DLD1 (cell line): ENCODE results near the gene RAN.
"Not testable (repeated sequence)": the region's sequence is repeated elsewhere in the genome, so short reads cannot be mapped to it uniquely, and the experiment has no call there.

Source experiments
- in situ Hi-C: cut with HindIII; loops from 2 replicates; pipeline ENCODE4 v1.10.0; 2017; ENCODE audit warnings: low sequenced_read_pairs

RAN gene

GRCh38 chr12:130878193-130879185, 6.6 kb downstream of the RAN start:
- in situ Hi-C loops, result no loop called here

DNA sequence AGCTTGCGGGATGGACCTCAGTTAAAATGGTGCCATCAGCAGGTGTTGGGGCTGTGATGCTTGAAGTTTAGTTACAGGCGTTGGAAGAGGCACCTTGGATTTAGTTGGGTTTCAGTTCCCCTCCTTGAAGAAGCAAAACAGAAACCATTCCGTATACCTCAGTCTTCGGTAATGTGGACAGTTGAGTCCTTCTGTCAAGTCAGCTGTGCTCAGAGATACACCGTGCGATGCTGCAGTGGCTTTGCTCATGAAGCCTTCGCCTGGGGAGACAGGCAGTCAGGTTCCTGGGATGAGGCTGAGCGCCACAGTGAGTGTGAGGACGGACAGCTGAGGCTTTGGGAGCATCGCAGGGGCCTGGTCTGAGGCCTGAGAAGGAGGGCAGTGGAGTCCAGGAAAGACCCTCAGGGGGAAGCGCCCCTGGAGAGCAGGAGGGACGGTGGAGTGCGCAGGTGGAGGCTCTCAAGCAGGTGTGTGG, 7.4 kb downstream of the RAN start:
- in situ Hi-C loops, result no loop called here

GRCh38 chr12:130879781-130880389, 8.0 kb downstream of the RAN start:
- in situ Hi-C loops, result no loop called here

- in situ Hi-C loops, result no loop called here
Measured at GRCh38 chr12:130880411-130880885, 8.6 kb downstream of the RAN start.

DNA sequence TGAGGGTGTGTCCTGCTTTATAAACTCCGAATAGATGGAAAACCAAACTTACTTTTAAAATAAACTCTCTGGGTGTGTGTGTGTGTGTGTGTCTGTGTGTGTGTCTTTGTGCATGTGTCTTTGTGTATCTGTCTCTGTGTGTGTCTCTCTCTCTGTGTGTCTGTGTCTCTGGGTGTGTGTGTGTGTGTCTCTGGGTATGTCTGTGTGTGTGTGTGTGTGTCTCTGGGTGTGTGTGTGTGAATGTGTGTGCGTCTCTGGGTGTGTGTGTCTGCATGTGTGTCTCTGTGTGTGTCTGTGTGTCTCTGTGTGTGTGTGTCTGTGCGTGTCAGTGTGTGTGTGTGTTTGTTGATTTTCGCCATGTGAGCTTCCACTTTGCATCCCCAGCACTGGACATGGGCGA, 9.2 kb downstream of the RAN start:
- in situ Hi-C loops, result no loop called here

GRCh38 chr12:130881548-130881947, 9.7 kb downstream of the RAN start:
- in situ Hi-C loops, result no loop called here

GRCh38 chr12:130887190-130887589, 15.3 kb downstream of the RAN start:
- in situ Hi-C loops, result not testable (repeated sequence)

GRCh38 chr12:130904064-130904463, 32.2 kb downstream of the RAN start:
- in situ Hi-C loops, result no loop called here

DNA sequence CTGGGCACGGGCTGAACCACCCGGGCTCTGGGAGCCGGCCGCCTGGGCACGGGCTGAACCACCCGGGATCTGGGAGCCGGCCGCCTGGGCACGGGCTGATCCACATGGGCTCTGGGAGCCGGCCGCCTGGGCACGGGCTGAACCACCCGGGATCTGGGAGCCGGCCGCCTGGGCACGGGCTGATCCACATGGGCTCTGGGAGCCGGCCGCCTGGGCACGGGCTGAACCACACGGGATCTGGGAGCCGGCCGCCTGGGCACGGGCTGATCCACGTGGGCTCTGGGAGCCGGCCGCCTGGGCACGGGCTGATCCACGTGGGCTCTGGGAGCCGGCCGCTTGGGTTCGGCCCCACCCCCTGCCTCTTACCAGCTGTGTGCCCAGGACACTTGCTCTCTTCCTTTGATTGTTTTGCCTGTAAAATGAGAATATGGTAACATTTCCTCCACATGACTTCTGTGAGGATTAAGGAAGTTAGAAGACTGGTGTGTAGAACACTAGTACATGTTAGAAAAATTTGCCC, 33.1 kb downstream of the RAN start:
- in situ Hi-C loops, result not testable (repeated sequence)

- in situ Hi-C loops, result no loop called here
Measured at GRCh38 chr12:130909111-130909510, 37.2 kb downstream of the RAN start.

DNA sequence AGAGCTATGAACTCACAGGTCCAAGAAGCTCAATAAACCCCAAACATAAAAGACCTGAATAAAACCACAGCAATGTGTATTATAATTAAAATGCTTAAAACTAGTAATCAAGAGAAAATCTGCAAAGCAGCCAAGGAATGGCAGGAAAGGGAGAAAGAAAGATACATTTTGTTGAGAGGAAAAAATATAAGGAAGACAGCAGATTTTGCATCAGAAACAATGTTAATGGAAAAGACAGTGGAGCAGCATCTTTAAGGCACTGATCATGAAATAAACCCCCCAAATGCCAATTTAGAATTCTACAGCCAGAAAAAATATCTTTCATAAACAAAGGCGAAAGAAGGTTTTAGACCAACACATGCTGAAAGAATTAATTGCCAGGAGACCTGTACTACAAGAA, 39.3 kb downstream of the RAN start:
- in situ Hi-C loops, result no loop called here

DNA sequence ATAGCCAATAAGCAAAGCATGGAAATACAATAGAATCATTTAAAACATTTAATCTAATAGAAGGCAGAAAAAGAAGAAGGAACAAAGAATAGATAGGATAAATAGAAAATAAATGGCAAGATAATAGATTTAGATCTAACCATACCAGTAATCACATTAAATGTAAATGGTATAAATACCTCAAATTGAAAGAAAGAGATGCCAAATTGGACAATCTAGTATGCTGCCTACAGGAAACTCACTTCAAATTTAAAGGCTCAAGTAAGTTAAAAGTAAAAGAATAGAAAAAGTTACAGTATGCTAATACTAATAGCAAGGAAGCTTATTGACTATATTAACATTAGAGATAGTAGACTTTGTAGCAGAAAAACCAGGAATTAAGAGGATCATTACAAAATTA, 40.1 kb downstream of the RAN start:
- in situ Hi-C loops, result no loop called here

DNA sequence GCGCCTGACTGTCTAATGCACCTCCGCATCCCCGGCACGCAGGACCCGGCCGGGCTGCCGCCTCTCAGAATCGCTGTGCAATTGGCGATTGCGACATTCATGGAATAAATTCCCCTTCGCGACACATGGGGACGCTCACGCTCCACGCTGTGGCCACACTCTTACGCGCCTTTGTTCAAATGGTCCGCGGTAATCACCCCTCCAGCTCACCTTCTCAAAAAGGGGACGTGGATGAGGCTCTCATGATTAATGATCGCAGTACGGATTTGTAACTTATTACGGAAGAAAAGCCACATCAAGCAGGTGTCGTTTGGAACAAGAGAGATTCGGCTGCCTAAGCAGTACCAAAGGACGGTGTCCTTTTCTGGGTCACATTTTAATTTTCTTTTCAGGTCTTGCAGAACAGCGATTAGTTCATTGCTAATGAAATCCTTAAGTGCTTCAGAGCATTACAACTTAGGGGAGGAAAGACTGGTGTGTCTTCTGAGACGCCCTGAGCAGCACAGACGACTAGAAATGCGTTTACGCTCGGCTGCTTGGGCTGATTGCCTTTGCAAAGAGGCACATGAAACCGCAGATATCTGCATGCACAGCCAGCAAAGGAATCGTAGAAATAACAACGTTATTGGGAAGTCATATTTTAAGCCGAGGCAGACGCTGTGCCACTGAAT, 44.5 kb downstream of the RAN start:
- in situ Hi-C loops, result no loop called here

DNA sequence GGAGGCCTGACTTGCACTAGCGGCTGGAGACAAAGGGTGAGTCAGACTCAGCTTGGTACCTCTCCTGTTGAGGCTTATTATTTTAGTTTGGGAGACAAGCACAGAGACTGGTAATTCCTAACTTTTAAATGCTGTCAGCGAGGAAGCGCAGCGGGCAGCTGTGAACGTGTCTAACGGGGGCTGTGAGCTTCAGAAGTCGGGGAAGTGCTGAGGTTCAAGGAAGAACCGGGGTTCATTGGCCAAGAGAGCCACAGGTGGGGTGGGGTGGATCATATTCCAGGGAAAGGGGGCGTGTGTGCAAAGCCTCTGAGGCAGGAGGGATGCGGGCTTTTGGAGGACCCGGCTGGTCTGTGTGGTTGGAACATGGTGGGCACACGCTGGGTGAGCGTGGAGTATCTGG, 45.7 kb downstream of the RAN start:
- in situ Hi-C loops, result no loop called here

DNA sequence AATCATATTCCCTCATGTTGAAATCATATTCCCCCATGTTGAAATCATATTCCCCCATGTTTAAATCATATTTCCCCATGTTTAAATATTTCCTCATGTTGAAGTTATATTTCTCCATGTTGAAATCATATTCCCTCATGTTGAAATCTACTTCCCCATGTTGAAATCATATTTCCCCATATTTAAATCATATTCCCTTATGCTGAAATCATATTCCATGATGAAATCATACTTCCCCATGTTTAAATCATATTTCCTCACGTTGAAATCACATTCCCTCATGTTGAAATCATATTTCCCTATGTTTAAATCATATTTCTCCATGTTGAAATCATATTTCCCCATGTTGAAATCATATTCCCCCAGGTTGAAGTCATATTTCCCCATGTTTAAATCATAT, 47.2 kb downstream of the RAN start:
- in situ Hi-C loops, result no loop called here

DNA sequence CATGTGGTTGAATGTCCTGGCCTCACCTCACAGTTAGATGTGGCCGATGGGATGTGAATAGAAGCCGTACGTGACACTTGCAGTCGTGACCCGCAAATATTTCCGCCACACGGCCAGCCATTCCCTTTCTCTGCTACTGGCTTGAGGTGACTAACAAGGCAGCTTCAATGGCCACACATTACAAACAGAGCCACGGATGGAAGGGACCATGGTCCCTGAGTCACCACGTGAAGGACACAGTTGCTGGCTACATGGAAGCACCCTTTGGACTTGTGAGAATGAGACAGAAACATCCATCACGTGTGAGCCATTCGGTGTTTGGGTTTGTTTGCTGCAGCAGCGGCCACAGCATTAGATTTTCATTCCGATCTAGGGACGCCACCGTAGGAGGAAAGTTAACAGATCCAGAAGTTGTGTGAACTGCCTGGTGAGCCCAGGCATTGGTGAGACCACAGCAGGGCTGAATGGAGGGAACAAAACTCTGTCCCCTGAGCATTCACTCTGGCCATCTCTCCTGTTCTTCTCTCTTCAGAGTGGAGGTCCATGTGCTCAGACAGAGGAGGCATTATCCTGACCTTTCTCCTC, 48.3 kb downstream of the RAN start:
- in situ Hi-C loops, result no loop called here

DNA sequence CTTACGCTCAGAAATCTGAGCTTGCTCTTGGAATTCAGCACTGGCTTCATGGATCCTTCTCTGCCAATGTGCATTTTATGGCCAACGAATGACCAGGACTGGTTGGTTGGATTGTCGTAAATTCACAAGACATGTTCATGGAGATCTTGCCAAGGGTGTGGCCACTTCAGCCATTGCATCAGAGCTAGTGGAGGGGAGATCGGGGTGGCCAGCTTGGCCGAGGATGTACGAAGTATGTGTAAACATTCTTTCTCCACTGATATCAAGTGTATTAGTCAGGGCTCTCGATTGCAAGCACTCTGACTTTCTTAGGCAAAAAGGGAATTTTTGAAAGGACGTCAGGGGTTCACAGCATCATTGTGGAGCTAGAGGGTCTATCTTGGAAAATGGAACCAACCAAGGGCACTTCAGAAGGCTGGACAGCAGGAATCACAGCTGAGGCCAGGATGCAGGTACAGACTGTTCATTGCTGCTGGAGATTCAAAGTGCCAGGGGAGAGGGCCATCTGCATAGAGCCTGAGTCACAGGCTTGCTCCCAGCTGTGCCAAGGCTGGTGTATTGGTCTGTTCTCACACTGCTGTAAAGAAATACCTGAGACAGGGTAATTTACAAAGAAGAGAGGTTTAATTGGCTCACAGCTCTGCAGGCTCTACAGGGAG, 49.0 kb downstream of the RAN start:
- in situ Hi-C loops, result no loop called here

- in situ Hi-C loops, result no loop called here
Measured at GRCh38 chr12:130922511-130922953, 50.7 kb downstream of the RAN start.

GRCh38 chr12:130924966-130925665, 53.2 kb downstream of the RAN start:
- in situ Hi-C loops, result no loop called here

- in situ Hi-C loops, result no loop called here
Measured at GRCh38 chr12:130925666-130926015, 53.8 kb downstream of the RAN start.
